GM12892 (cell line): Measurements from ENCODE around the gene ZNF599.

Experiments used
- POLR2A ChIP-seq: IDR thresholded peaks from 2 replicates; pipeline ENCODE4 v1.6.1; 2011; ENCODE audit warnings: low read depth, low read length, control low read depth
- POLR2AphosphoS5 ChIP-seq: IDR thresholded peaks from 2 replicates; pipeline ENCODE4 v1.6.1; 2011; ENCODE audit warnings: low read depth, low read length, control low read depth
- TAF1 ChIP-seq: IDR thresholded peaks from 2 replicates; pipeline ENCODE4 v1.6.1; 2011; ENCODE audit warnings: low read depth, mild to moderate bottlenecking, control low read depth, low read length, borderline replicate concordance

GRCh38 chr19:34731019-34731829 is 41.8 kb downstream of the ZNF599 start:
- no peak for TF ChIP-seq POLR2A
- no peak for TF ChIP-seq TAF1
- no peak for TF ChIP-seq POLR2AphosphoS5
